ENCODE measurements around the gene TCF4.

DNA sequence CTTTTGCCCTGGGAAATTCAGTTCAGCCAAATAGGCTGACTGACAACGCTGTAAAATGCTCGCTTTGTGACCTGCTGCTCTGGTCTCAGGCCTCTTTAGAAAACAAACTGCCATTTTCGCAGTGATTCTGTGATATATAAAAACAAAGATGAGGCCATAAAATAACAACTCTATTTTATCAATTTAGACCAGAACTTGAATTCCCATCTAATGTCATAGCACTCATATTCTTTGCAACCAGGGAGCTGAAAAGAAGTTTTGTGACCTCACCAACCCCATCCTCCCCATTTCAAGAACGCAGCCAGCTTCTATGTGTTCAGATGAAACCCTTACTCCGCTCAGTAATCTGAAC is 40.3 kb downstream of the TCF4 start:
- TF ChIP-seq POLR2A (IDR thresholded peaks at IDR 0.05) = no peak
- TF ChIP-seq POLR2AphosphoS5 (IDR thresholded peaks at IDR 0.05) = no peak
- TF ChIP-seq, protein P1, sequence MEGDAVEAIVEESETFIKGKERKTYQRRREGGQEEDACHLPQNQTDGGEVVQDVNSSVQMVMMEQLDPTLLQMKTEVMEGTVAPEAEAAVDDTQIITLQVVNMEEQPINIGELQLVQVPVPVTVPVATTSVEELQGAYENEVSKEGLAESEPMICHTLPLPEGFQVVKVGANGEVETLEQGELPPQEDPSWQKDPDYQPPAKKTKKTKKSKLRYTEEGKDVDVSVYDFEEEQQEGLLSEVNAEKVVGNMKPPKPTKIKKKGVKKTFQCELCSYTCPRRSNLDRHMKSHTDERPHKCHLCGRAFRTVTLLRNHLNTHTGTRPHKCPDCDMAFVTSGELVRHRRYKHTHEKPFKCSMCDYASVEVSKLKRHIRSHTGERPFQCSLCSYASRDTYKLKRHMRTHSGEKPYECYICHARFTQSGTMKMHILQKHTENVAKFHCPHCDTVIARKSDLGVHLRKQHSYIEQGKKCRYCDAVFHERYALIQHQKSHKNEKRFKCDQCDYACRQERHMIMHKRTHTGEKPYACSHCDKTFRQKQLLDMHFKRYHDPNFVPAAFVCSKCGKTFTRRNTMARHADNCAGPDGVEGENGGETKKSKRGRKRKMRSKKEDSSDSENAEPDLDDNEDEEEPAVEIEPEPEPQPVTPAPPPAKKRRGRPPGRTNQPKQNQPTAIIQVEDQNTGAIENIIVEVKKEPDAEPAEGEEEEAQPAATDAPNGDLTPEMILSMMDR (IDR thresholded peaks at IDR 0.05) = no peak
- no peak for TF ChIP-seq EP300 (IDR thresholded peaks at IDR 0.05)

Data from stomach (tissue), 4 donors.